Measurements from ENCODE around the gene OR6V1. TPM values are rescaled to one million over a fixed set of nuclear protein-coding genes. Genes with fewer than 3 reads are reported as not detected.
A peak's percentile ranks its signal among the peaks of the same experiment; 100 is the strongest.

Gene OR6V1
- polyA plus RNA-seq, 3 donors = not detected

GRCh38 chr7:143003393-143004051, 48.6 kb upstream of the OR6V1 start:
- H3K27ac ChIP-seq (ENCODE audit: low read depth in 1 of 2, low read length in 2 of 2) = no peak overlapping the region
- H3K27me3 ChIP-seq (ENCODE audit: control insufficient read depth in 2 of 2, insufficient read depth in 2 of 2, low read length in 2 of 2) = no peaks in the 10 kb centered on the region
- no peaks in the 10 kb centered on the region for H3K79me2 ChIP-seq (ENCODE audit: insufficient read depth, low read length)
- no peaks in the 10 kb centered on the region for H3K36me3 ChIP-seq (replicated peaks in 1 of 2; ENCODE audit: control insufficient read depth in 1 of 2, insufficient read depth in 2 of 2, low read length in 2 of 2)
- H3K9ac ChIP-seq (ENCODE audit: insufficient read depth, low read length, poor library complexity, severe bottlenecking) = no peak overlapping the region
- H3K4me3 ChIP-seq (replicated peaks in 1 of 3; ENCODE audit: low read depth in 2 of 3, low read length in 3 of 3) = peak overlapping the region in 2 of 3 experiments; percentile 62 to 68
- H3K4me1 ChIP-seq (ENCODE audit: control insufficient read depth in 1 of 2, insufficient read depth in 2 of 2, low read length in 2 of 2) = peaks cover 2 to 5% of the 10 kb centered on the region in 2 donors
- H3K4me2 ChIP-seq (replicated peaks; ENCODE audit: extremely low read depth, low read length, poor library complexity, severe bottlenecking) = peak overlapping the region; percentile 65
- H2AFZ ChIP-seq (ENCODE audit: insufficient read depth, low read depth, low read length, poor library complexity, severe bottlenecking) = peak overlapping the region; percentile 80
- peaks cover 0 to 6% (median 2%) of the 10 kb centered on the region in 7 donors for H3K9me3 Mint-ChIP-seq
- no peaks in the 10 kb centered on the region for H4K20me1 ChIP-seq (ENCODE audit: insufficient read depth, low read length)
- intact Hi-C loops (cut with micrococcal nuclease) = loop anchor here (5.0 to 10.0 kb wide), 3 partner anchors 119 to 149 kb away; partner anchors contain the start of genes EPHB6 (in 2 of the 2) and TRPV6 (in 1 of the 2)
- DNase-seq = peak; percentile 51 to 61 (median 60)
- peaks cover 3 to 5% (median 3%) of the 10 kb centered on the region in 3 donors for H3K27me3 Mint-ChIP-seq (ENCODE audit: low read depth in 3 of 3)
- peaks cover 13% of the 10 kb centered on the region for H3K4me1 Mint-ChIP-seq
- 10% methylated on average over 1 of the region's 6 CpGs for WGBS (ENCODE audit: insufficient coverage)
- TF ChIP-seq, protein P1, sequence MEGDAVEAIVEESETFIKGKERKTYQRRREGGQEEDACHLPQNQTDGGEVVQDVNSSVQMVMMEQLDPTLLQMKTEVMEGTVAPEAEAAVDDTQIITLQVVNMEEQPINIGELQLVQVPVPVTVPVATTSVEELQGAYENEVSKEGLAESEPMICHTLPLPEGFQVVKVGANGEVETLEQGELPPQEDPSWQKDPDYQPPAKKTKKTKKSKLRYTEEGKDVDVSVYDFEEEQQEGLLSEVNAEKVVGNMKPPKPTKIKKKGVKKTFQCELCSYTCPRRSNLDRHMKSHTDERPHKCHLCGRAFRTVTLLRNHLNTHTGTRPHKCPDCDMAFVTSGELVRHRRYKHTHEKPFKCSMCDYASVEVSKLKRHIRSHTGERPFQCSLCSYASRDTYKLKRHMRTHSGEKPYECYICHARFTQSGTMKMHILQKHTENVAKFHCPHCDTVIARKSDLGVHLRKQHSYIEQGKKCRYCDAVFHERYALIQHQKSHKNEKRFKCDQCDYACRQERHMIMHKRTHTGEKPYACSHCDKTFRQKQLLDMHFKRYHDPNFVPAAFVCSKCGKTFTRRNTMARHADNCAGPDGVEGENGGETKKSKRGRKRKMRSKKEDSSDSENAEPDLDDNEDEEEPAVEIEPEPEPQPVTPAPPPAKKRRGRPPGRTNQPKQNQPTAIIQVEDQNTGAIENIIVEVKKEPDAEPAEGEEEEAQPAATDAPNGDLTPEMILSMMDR (IDR thresholded peaks at IDR 0.05) = peak; percentile 71
- H3K4me3 Mint-ChIP-seq = peak overlapping the region; percentile 81 to 95
- H3K36me3 Mint-ChIP-seq = no peaks in the 10 kb centered on the region
- peak overlapping the region in 3 of 7 donors; percentile 65 to 85 (median 73) for H3K27ac Mint-ChIP-seq
- no peaks in the 10 kb centered on the region for H3K9me3 ChIP-seq (replicated peaks in 1 of 2; ENCODE audit: control insufficient read depth in 1 of 2, insufficient read depth in 1 of 2, low read length in 2 of 2)

GRCh38 chr7:143005632-143006260, 46.4 kb upstream of the OR6V1 start:
- Histone ChIP-seq H3K9ac (ENCODE audit: insufficient read depth, low read length, poor library complexity, severe bottlenecking) (no peak overlapping the region), H3K4me1 (ENCODE audit: control insufficient read depth in 1 of 2, insufficient read depth in 2 of 2, low read length in 2 of 2) (peaks cover 2 to 5% of the 10 kb centered on the region in 2 donors), H4K20me1 (ENCODE audit: insufficient read depth, low read length) (no peaks in the 10 kb centered on the region), H3K27me3 (ENCODE audit: control insufficient read depth in 2 of 2, insufficient read depth in 2 of 2, low read length in 2 of 2) (no peaks in the 10 kb centered on the region), H3K9me3 (replicated peaks in 1 of 2; ENCODE audit: control insufficient read depth in 1 of 2, insufficient read depth in 1 of 2, low read length in 2 of 2) (no peaks in the 10 kb centered on the region), H3K79me2 (ENCODE audit: insufficient read depth, low read length) (no peaks in the 10 kb centered on the region), H3K27ac (ENCODE audit: low read depth in 1 of 2, low read length in 2 of 2) (no peak overlapping the region), H3K4me3 (replicated peaks in 1 of 3; ENCODE audit: low read depth in 2 of 3, low read length in 3 of 3) (no peak overlapping the region), H3K4me2 (replicated peaks; ENCODE audit: extremely low read depth, low read length, poor library complexity, severe bottlenecking) (no peak overlapping the region), H3K36me3 (replicated peaks in 1 of 2; ENCODE audit: control insufficient read depth in 1 of 2, insufficient read depth in 2 of 2, low read length in 2 of 2) (no peaks in the 10 kb centered on the region), H2AFZ (ENCODE audit: insufficient read depth, low read depth, low read length, poor library complexity, severe bottlenecking) (no peak overlapping the region)
- H3K4me3 Mint-ChIP-seq = no peak overlapping the region
- no peak for DNase-seq
- H3K4me1 Mint-ChIP-seq = peaks cover 13% of the 10 kb centered on the region
- H3K27ac Mint-ChIP-seq = peak overlapping the region in 1 of 7 donors; percentile 7
- 66% methylated on average over 3 of the region's 6 CpGs for WGBS (ENCODE audit: insufficient coverage)
- H3K36me3 Mint-ChIP-seq = no peaks in the 10 kb centered on the region
- intact Hi-C loops (cut with micrococcal nuclease) = loop anchor here in 1 of 2 donors (5.0 to 10.0 kb wide), 3 partner anchors 121 to 297 kb away; partner anchors contain the start of genes EPHB6 and TRPV6
- H3K27me3 Mint-ChIP-seq (ENCODE audit: low read depth in 3 of 3) = peaks cover 1 to 5% (median 3%) of the 10 kb centered on the region in 3 donors
- H3K9me3 Mint-ChIP-seq = peaks cover 0 to 6% (median 2%) of the 10 kb centered on the region in 7 donors
- TF ChIP-seq, protein P1 (IDR thresholded peaks at IDR 0.05) = no peak

Measured in CD14-positive monocyte (primary cell).